Activated T-cell treated with anti-CD3 and anti-CD28 coated beads, Interleukin-2, amount 50 U/mL, for 72 hours (primary cell): ENCODE results near the gene KIAA0408. TPM values are rescaled to one million over a fixed set of nuclear protein-coding genes. Genes with fewer than 3 reads are reported as not detected.
"Not testable (repeated sequence)": the region's sequence is repeated elsewhere in the genome, so short reads cannot be mapped to it uniquely, and the experiment has no call there.

Source experiments
- ATAC-seq, 2 donors: fragments of 150-1000 bp; cut with Tn5 transposase; replicated peaks in 1 of 2; 2 replicates each; pipeline ENCODE4 v1.10.0; 2021; ENCODE audit warnings: moderate library complexity in 2 of 2, mild to moderate bottlenecking in 1 of 2
- DNase-seq, 2 donors: peaks; one replicate each; pipeline ENCODE4 v3.0.0; 2021 to 2022; ENCODE audit warnings: mixed read lengths in 1 of 2
- H3K27ac Mint-ChIP-seq: one replicate; pipeline ENCODE4 v1.8.0; 2022; ENCODE audit warnings: mild to moderate bottlenecking, moderate library complexity, mixed read lengths
- H3K27me3 Mint-ChIP-seq: one replicate; pipeline ENCODE4 v1.8.0; 2022; ENCODE audit warnings: low read depth, mixed read lengths
- H3K36me3 Mint-ChIP-seq, 2 donors: one replicate each; pipeline ENCODE4 v1.8.0; 2022; ENCODE audit warnings: mixed read lengths in 2 of 2, mild to moderate bottlenecking in 1 of 2; ENCODE audit not compliant: insufficient read depth in 2 of 2
- H3K4me1 Mint-ChIP-seq: one replicate; pipeline ENCODE4 v1.8.0; 2022; ENCODE audit warnings: low read depth, mixed read lengths
- H3K4me3 Mint-ChIP-seq, 2 donors: one replicate each; pipeline ENCODE4 v1.8.0; 2022; ENCODE audit warnings: mild to moderate bottlenecking in 2 of 2, mixed read lengths in 2 of 2, moderate library complexity in 2 of 2
- H3K9me3 Mint-ChIP-seq, 2 donors: one replicate each; pipeline ENCODE4 v1.8.0; 2022; ENCODE audit warnings: mixed read lengths in 2 of 2
- total RNA-seq, 2 donors: library from RNA; stranded (reverse); gene quantifications; one replicate each; pipeline ENCODE4 v1.2.3, GENCODE V29; 2022

KIAA0408 gene
- total RNA-seq, 2 donors from 2014 or later = 6.6 TPM

DNA sequence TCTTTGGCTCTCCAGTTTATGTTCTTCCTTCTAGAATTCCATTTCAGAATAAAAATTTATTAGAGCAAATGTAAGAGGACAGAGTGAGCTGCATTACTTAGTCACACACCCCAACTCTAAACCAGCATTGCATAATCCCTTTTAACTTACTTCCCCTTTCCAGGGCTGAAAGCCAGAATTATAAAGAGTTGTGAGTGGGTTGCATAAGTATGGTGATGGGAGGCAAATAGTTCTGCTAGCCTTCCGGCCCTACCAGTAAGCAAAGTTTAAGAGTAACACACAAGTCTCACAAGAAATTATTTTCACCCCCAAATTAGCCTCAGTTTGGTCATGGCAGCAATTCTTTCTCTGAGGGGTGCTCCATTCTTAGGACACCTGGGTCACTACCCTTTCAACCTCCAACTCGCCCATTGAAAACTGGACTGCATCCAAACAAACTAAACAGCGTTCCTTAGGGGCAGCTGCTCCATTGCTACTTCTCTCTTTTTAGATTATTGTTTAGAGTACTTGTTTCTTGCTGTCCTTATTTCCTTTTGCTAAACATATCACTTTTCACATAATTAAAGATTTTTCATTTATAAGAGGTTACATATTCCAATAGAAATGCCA lies 1.6 kb downstream of the KIAA0408 start:
- no peak for DNase-seq
- Mint-ChIP-seq H3K9me3 (no peaks in the 10 kb centered on the region), H3K4me3 (no peak overlapping the region), H3K27me3 (no peaks in the 10 kb centered on the region), H3K4me1 (peaks cover 8% of the 10 kb centered on the region), H3K36me3 (no peaks in the 10 kb centered on the region), H3K27ac (no peak overlapping the region)
- no peak for ATAC-seq

- no peak overlapping the region for H3K4me3 Mint-ChIP-seq
- H3K4me1 Mint-ChIP-seq = peaks cover 8% of the 10 kb centered on the region
- ATAC-seq (no peak), DNase-seq (no peak)
- H3K27me3 Mint-ChIP-seq = no peaks in the 10 kb centered on the region
- no peaks in the 10 kb centered on the region for H3K9me3 Mint-ChIP-seq
- H3K27ac Mint-ChIP-seq = no peak overlapping the region
- H3K36me3 Mint-ChIP-seq = no peaks in the 10 kb centered on the region
These were observed 2.7 kb downstream of the KIAA0408 start for GRCh38 chr6:127456465-127456864.

- H3K4me1 Mint-ChIP-seq = no peaks in the 10 kb centered on the region
- no peaks in the 10 kb centered on the region for H3K27me3 Mint-ChIP-seq
- no peak overlapping the region for H3K4me3 Mint-ChIP-seq
- no peak for ATAC-seq
- H3K36me3 Mint-ChIP-seq = no peaks in the 10 kb centered on the region
- no peaks in the 10 kb centered on the region for H3K9me3 Mint-ChIP-seq
- H3K27ac Mint-ChIP-seq = no peak overlapping the region
- no peak for DNase-seq
These were observed 5.2 kb downstream of the KIAA0408 start for GRCh38 chr6:127453845-127454619.

DNA sequence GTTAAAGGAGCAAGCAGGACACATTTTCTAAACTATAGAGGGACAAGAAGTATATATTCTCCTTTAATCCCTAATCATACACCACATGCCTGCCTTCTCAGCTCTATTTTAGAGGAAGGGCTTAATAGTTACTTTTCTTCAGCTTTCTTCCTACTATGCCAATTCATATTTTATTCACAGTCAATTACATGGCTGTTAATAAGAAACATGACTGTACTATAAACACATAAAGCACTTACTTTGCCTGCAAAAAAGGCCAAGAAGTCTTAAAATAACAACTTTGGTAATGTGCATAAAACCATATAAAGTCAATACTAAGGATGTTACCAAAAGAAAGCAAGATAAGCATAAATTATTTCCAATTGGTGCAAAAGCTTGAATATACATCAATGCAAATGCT lies 6.4 kb downstream of the KIAA0408 start:
- no peaks in the 10 kb centered on the region for H3K36me3 Mint-ChIP-seq
- H3K27ac Mint-ChIP-seq = no peak overlapping the region
- H3K4me1 Mint-ChIP-seq = no peaks in the 10 kb centered on the region
- no peak for DNase-seq
- H3K9me3 Mint-ChIP-seq = no peaks in the 10 kb centered on the region
- no peak overlapping the region for H3K4me3 Mint-ChIP-seq
- ATAC-seq = no peak
- H3K27me3 Mint-ChIP-seq = no peaks in the 10 kb centered on the region

DNA sequence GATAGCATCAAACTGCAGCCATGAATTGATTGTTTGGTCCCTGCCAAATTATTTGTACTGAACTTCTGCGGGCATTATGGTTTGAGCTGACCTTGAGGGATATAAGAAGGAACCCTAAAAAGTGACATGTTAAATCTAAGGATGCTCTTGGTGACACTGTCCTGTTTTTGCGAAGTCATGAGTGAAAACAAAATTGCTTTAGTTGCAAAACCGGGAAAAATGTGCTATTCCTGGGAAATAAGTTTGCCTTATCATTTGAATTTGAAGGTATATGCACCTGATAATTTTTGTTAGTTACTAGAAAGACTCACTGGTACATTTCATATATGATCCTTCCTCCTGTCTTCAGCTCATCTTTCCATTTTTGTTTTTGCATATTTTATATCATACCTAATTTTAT lies 7.8 kb downstream of the KIAA0408 start:
- no peaks in the 10 kb centered on the region for H3K4me1 Mint-ChIP-seq
- ATAC-seq (no peak), DNase-seq (no peak)
- no peaks in the 10 kb centered on the region for H3K9me3 Mint-ChIP-seq
- H3K36me3 Mint-ChIP-seq = no peaks in the 10 kb centered on the region
- H3K4me3 Mint-ChIP-seq = no peak overlapping the region
- no peak overlapping the region for H3K27ac Mint-ChIP-seq
- H3K27me3 Mint-ChIP-seq = no peaks in the 10 kb centered on the region

- H3K9me3 Mint-ChIP-seq = no peaks in the 10 kb centered on the region
- no peaks in the 10 kb centered on the region for H3K36me3 Mint-ChIP-seq
- H3K4me1 Mint-ChIP-seq = no peaks in the 10 kb centered on the region
- ATAC-seq (peak; percentile 46 to 67), DNase-seq (no peak)
- H3K27ac Mint-ChIP-seq = peak overlapping the region; percentile 84
- H3K27me3 Mint-ChIP-seq = no peaks in the 10 kb centered on the region
- H3K4me3 Mint-ChIP-seq = no peak overlapping the region
These were observed 11.4 kb downstream of the KIAA0408 start for GRCh38 chr6:127447780-127448179.

- no peak for ATAC-seq
- Mint-ChIP-seq H3K4me3 (no peak overlapping the region), H3K27ac (no peak overlapping the region), H3K4me1 (no peaks in the 10 kb centered on the region), H3K27me3 (no peaks in the 10 kb centered on the region), H3K9me3 (no peaks in the 10 kb centered on the region), H3K36me3 (no peaks in the 10 kb centered on the region)
- no peak for DNase-seq
These were observed 12.8 kb downstream of the KIAA0408 start for GRCh38 chr6:127446356-127446755.

DNA sequence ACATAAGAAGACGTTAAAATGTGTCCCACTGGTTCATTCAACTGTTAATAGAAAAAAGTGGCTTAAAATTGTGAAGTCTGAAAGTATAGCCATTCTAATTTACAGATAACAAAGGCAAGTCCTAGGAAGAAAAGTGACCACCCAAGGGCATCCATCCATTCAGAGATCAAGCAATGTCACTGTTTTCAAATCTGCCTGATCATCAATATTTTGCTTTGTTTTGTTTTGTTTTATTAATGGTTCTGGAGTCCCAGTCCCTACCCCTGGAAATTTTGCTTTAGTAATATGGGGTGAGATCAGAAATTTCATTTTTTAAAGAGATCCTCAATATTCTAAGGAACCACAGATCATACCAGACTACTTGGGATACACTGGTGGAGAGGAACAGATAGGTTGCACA lies 17.3 kb downstream of the KIAA0408 start:
- DNase-seq (no peak), ATAC-seq (no peak)
- H3K9me3 Mint-ChIP-seq = no peaks in the 10 kb centered on the region
- peaks cover 6% of the 10 kb centered on the region for H3K27me3 Mint-ChIP-seq
- H3K36me3 Mint-ChIP-seq = no peaks in the 10 kb centered on the region
- no peak overlapping the region for H3K27ac Mint-ChIP-seq
- no peak overlapping the region for H3K4me3 Mint-ChIP-seq
- H3K4me1 Mint-ChIP-seq = no peaks in the 10 kb centered on the region

DNA sequence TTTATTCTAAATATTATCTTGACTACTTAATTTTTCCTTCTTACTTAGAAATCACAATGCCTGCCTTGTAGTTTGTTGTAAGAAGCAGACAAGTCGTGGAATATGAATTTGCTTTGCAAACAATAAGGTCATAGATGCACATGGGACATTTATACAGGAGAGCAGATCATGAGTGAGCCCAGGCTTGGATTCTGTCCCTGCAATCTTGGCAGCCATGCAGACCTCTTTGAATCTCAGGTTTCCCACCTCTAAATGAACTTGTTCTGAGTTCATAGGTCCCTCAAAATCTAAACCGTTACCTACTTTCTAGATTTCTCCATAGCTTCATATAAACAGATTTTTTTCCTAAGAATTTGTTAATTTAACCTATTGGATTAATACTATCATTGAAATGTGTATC lies 19.5 kb downstream of the KIAA0408 start:
- H3K9me3 Mint-ChIP-seq = no peaks in the 10 kb centered on the region
- H3K27ac Mint-ChIP-seq = no peak overlapping the region
- H3K4me3 Mint-ChIP-seq = no peak overlapping the region
- H3K27me3 Mint-ChIP-seq = peaks cover 6% of the 10 kb centered on the region
- DNase-seq (no peak), ATAC-seq (no peak)
- H3K4me1 Mint-ChIP-seq = no peaks in the 10 kb centered on the region
- no peaks in the 10 kb centered on the region for H3K36me3 Mint-ChIP-seq

- H3K36me3 Mint-ChIP-seq = no peaks in the 10 kb centered on the region
- H3K27ac Mint-ChIP-seq = no peak overlapping the region
- H3K9me3 Mint-ChIP-seq = no peaks in the 10 kb centered on the region
These were observed 22.5 kb downstream of the KIAA0408 start for GRCh38 chr6:127436578-127437110.

GRCh38 chr6:127435626-127436220 lies 23.5 kb downstream of the KIAA0408 start:
- H3K4me1 Mint-ChIP-seq = no peaks in the 10 kb centered on the region
- DNase-seq (no peak), ATAC-seq (no peak)
- H3K36me3 Mint-ChIP-seq = no peaks in the 10 kb centered on the region
- no peak overlapping the region for H3K4me3 Mint-ChIP-seq
- peaks cover 6% of the 10 kb centered on the region for H3K27me3 Mint-ChIP-seq
- no peaks in the 10 kb centered on the region for H3K9me3 Mint-ChIP-seq
- no peak overlapping the region for H3K27ac Mint-ChIP-seq

More at GRCh38 chr6:127436578-127437110, 22.5 kb downstream of the KIAA0408 start:
- ATAC-seq = no peak
- H3K4me3 Mint-ChIP-seq = no peak overlapping the region
- H3K27me3 Mint-ChIP-seq = peaks cover 6% of the 10 kb centered on the region
- no peaks in the 10 kb centered on the region for H3K4me1 Mint-ChIP-seq
- no peak for DNase-seq

DNA sequence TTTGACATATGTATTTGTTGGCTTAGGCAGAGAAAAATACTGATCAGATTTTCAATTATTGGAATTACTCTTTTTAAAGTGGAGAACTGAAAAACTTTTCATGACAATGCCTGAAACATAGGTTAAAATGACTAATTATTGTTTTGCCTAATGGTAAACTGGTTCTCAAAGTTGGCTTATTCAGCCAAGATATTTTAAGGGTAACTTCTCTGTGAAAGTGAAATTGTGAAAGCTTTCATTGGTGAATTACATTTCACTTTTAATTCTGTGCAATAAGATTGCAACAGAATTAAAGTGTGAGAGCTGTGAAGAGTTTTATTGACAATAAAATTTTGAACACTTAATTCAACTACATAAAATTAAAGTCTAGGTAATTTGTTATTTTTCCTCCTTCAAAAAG lies 24.5 kb downstream of the KIAA0408 start:
- DNase-seq (no peak), ATAC-seq (no peak)
- Mint-ChIP-seq H3K36me3 (no peaks in the 10 kb centered on the region), H3K27ac (no peak overlapping the region), H3K27me3 (peaks cover 6% of the 10 kb centered on the region), H3K9me3 (no peaks in the 10 kb centered on the region), H3K4me1 (no peaks in the 10 kb centered on the region), H3K4me3 (no peak overlapping the region)

DNA sequence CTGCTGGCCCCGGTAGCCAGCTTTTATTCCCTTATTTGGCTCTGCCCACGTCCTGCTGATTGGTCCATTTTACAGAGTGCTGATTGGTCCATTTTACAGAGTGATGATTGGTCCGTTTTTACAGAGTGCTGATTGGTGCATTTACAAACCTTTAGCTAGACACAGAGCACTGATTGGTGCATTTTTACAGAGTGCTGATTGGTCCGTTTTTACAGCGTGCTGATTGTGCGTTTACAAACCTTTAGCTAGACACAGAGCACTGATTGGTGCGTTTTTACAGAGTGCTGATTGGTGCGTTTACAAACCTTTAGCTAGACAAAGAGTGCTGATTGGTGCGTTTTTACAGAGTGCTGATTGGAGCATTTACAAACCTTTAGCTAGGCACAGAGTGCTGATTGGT lies 30.6 kb downstream of the KIAA0408 start:
- H3K9me3 Mint-ChIP-seq, H3K36me3 Mint-ChIP-seq, H3K27ac Mint-ChIP-seq, ATAC-seq, DNase-seq, H3K4me3 Mint-ChIP-seq, H3K27me3 Mint-ChIP-seq, H3K4me1 Mint-ChIP-seq: not testable (repeated sequence)
